NOMO-1 treated with dmso at 0.1 percent for 144 hours (cell line): ENCODE results near the gene KIDINS220.

Experiments used
- DNase-seq: peaks from one replicate; lab custom pipeline; 2025; ENCODE audit not compliant: unreplicated experiment; lab: John Stamatoyannopoulos, UW

KIDINS220 gene

GRCh38 chr2:8851811-8852560 is 14.6 kb upstream of the KIDINS220 start:
- no peak for DNase-seq

- no peak for DNase-seq
These were observed 13.6 kb upstream of the KIDINS220 start for GRCh38 chr2:8850845-8851487.

- DNase-seq = no peak
These were observed 11.9 kb upstream of the KIDINS220 start for GRCh38 chr2:8849327-8849726.

DNA sequence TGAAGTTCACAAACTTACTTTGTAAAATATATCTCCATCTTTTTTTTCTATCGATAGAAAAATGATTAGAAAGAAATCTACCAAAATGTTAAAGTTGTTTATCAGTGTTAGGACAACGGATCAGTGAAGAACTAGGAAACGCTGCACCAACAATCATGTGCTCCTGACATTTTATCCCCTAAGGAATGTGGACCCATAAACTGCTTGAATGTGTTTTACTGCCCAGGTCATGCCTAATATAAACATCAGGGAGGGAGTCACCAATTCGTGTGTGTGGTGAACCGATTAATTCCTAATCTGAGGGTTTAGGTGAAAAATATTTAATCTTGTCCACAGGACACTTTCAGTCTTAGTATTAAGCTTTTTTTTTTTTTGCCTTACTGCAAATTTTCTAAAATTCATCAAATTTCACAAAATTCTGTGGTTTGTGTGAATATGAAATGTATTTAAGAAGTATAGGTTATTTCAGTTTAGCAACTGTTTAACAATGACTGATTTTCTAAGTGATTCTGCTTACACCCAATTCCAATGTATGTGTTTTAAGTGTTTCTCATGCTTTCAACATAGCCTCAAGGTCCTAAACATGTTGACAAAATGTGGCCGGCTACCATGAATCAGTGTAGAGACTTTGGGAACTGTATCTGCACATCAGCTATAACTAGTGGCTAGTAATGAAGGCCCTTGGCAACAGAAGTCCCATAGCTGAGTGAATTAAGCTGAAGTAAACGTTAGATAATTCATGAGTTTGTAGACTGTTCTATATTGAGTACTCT is 11.1 kb upstream of the KIDINS220 start:
- DNase-seq = no peak

DNA sequence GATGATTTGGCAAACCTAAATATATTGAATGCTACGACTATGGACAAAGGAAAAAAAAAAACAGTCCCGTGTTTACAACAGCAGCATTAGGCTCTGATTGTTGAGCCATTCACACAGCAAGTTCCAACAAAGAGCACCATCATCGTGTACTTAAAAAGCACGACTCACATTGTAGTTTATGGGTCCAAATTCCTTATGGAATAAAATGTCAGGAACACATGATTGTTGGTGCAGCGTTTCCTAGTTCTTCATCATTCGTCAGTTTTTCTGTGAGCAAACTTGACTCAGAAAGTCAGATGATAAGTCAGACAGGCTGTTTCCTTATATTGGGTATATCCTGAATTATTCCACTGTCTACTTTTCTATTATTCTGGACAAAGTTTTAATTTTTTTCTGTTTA is 10.0 kb upstream of the KIDINS220 start:
- no peak for DNase-seq

- DNase-seq = peak; percentile 18
These were observed 4.5 kb upstream of the KIDINS220 start for GRCh38 chr2:8841932-8842331.

- no peak for DNase-seq
These were observed 3.2 kb upstream of the KIDINS220 start for GRCh38 chr2:8840475-8841091.

DNA sequence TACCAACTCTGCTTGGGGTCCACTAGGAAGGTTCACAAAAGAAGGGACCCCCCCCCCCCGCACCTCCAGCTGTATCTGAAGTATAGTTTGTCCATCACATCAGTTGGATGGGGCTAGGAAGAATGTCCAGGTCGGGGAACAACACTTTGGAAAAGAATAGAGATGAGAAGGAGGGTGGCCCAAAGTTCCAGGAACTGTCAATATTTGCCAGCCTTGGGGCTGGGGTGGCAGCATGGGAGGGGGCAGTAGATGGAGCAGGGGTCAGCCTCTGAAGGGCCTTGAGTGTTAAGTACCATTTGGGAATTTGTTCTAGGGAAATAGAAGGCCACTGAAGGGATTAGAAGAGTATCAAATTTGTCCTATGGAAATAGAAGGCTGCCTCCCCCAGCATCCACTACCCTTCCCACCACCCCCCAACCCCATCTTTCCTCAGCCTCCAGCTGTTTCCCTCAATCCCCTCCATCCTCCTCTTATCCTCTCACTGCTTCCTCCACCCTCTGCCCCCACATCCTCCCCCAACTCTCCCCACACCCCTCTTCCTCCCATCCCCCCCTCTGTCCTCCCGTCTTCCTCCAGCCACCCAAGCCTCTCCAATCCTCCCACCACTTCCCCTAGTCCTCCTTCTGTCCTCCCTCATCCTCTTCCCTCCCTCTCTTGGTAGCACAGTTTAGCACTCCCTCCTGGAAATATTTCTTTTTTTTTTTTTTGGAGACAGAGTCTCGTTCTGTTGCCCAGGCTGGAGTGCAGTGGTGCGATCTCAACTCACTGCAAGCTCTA is 2.0 kb upstream of the KIDINS220 start:
- no peak for DNase-seq

DNA sequence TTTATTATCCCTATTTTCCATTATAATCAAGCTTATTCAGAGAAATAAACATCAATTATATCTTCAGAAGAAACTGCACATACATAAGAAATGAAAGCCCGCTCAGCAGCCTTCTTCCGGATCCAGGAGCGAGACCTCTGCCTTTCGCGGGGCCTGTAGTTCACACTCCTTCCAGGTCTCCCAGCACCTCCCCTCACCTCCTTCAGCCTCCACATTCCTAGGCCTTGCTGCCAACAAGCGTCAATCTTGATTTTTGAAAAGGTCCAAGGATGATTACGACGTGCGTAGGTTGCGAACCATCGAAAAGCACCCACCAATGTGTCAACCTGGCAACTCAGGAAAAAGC is 355 bp upstream of the KIDINS220 start:
- no peak for DNase-seq

- no peak for DNase-seq
These were observed 2.1 kb downstream of the KIDINS220 start for GRCh38 chr2:8835279-8835678.

DNA sequence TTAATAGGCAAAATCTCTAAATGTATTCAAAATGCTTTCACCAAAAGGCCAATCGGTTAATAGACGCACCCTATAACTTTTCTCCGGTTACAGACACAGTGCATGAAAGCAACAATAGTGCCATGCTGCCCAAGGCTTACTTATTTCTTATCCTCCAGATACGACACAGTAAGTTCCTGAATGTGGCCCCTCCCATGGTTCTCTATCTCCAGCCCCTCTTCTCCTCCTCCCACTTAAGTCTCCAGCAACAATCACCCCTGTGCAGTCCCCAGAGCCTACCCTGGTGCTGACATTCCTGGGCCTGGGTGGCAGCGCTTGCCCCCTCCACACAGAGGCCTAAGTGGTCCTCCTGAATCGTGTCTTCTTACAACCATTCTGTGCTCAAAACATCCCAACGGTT is 3.6 kb downstream of the KIDINS220 start:
- DNase-seq = no peak

DNA sequence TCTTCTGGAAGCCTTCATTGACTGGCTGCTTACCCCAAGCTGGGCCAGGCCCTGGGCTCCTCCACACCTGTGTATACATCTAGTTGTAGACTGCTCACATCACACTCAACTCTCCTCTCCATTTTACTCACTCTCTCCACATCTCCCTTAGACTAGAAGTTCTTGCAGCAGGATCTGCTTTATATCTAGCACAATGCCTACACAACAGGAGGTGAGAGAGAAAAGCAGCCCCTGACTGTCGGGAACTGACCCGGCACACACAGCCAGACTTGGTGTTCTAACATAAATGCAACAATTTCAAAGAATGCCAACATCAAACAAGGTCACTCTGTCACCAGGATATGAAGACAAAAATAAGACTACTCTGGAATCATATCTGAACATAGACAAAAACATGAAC is 5.9 kb downstream of the KIDINS220 start:
- no peak for DNase-seq

DNA sequence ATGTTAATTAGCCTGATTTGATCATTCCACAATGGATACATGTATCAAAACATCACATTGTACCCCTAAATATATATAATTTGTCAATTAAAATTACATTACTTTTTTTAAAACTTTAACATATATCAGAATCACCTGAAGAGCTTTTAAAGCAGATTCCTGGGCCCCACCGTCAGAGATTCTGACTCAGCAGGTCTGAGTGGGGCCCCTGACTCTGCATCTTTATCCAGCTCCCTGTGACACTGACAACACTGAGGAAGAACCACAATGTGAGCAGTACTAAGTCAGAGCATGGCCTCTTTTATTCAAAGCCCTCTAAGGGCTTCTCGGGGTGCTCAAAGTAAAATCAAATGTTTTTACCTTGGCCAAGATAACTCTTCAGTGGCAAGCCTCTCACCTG is 9.7 kb downstream of the KIDINS220 start:
- no peak for DNase-seq

GRCh38 chr2:8822218-8822617 is 15.2 kb downstream of the KIDINS220 start:
- DNase-seq = peak; percentile 6

GRCh38 chr2:8821276-8822217 is 15.9 kb downstream of the KIDINS220 start:
- peak; percentile 9 for DNase-seq

DNA sequence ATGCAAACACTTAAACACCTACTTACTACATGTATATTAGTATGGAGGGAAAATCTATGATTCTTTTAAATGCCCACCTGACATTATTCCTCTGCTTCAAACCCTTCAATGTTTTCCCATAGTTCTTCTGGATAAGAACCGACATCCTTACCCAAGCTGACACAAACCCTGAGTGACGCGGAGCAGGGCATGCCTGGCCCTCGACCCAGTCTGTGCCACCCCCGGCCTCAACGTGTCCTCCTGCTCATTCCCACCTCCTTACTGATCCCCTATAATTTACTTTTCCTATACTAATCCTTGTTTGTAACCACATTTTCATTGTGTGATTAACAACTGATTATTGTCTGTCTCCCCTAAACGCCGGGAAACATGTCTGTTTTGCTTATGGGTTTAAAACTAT is 17.5 kb downstream of the KIDINS220 start:
- no peak for DNase-seq

- no peak for DNase-seq
These were observed 18.2 kb downstream of the KIDINS220 start for GRCh38 chr2:8819194-8819593.

- DNase-seq = no peak
These were observed 20.2 kb downstream of the KIDINS220 start for GRCh38 chr2:8817221-8817620.

GRCh38 chr2:8806885-8807704 is 30.3 kb downstream of the KIDINS220 start:
- DNase-seq = no peak
